Type B pancreatic cell (in vitro differentiated cells): Measurements from ENCODE around the gene TUBGCP6. TPM values are rescaled to one million over a fixed set of nuclear protein-coding genes. Genes with fewer than 3 reads are reported as not detected.

Experiments
- DNase-seq: peaks from one replicate; pipeline ENCODE4 v3.0.0; 2021; ENCODE audit warnings: mixed read lengths; ENCODE audit not compliant: unreplicated experiment; ENCODE audit errors: extremely low spot score
- H3K27ac Mint-ChIP-seq: 2 replicates; pipeline ENCODE4 v1.8.0; 2021; ENCODE audit warnings: mild to moderate bottlenecking, mixed read lengths
- H3K27me3 Mint-ChIP-seq: 2 replicates; pipeline ENCODE4 v1.8.0; 2021; ENCODE audit warnings: mixed read lengths
- H3K36me3 Mint-ChIP-seq: 2 replicates; pipeline ENCODE4 v1.8.0; 2021; ENCODE audit warnings: mixed read lengths
- H3K4me1 Mint-ChIP-seq: one replicate; pipeline ENCODE4 v1.8.0; 2021; ENCODE audit warnings: mixed read lengths; ENCODE audit not compliant: unreplicated experiment
- H3K4me3 Mint-ChIP-seq: 2 replicates; pipeline ENCODE4 v1.8.0; 2021; ENCODE audit warnings: mild to moderate bottlenecking, mixed read lengths
- H3K9me3 Mint-ChIP-seq: 2 replicates; pipeline ENCODE4 v1.8.0; 2021; ENCODE audit warnings: mixed read lengths
- CTCF ChIP-seq: fragments of 200-600 bp; sonication (generic); conservative IDR thresholded peaks from 2 replicates; pipeline ENCODE4 v1.5.0; 2021; ENCODE audit warnings: antibody characterized with exemption, mild to moderate bottlenecking
- total RNA-seq: library from RNA; stranded (reverse); gene quantifications from 2 replicates; pipeline ENCODE4 v1.2.1, GENCODE V29; 2021; ENCODE audit warnings: low replicate concordance

The TUBGCP6 gene
- total RNA-seq, 1 donor from 2014 or later, result 51.4 TPM

- Mint-ChIP-seq H3K27me3 (no peaks in the 10 kb centered on the region), H3K36me3 (peaks cover 4% of the 10 kb centered on the region), H3K27ac (no peak overlapping the region), H3K9me3 (no peaks in the 10 kb centered on the region), H3K4me1 (no peaks in the 10 kb centered on the region), H3K4me3 (no peak overlapping the region)
- DNase-seq, result peak; percentile 63
- no peak for TF ChIP-seq CTCF
Measured at GRCh38 chr22:50233223-50233622, 11.6 kb downstream of the TUBGCP6 start.

GRCh38 chr22:50232481-50233151 lies 12.2 kb downstream of the TUBGCP6 start:
- Mint-ChIP-seq H3K9me3 (no peaks in the 10 kb centered on the region), H3K4me1 (no peaks in the 10 kb centered on the region), H3K27me3 (no peaks in the 10 kb centered on the region), H3K36me3 (peaks cover 4% of the 10 kb centered on the region), H3K27ac (no peak overlapping the region), H3K4me3 (no peak overlapping the region)
- TF ChIP-seq CTCF, result no peak
- no peak for DNase-seq

DNA sequence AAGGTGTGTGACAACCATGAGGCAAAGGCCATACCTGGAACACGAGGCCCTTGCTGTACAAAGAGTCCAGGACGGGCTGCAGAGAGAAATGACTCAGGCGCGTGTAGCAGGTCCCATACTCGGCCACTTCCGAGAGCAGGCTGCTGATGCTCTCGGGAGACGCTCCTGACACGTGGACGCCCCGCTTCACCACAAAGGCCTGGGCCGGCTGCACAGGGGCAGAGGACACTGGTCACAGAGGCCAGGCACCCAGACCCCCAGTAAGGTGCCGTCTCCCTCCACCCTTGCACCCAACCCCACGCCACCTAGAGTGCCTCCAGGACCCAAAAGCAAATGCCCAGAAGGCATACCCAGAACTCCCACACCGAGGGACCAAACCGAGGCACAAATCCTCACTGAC lies 15.5 kb downstream of the TUBGCP6 start:
- H3K4me1 Mint-ChIP-seq, result no peaks in the 10 kb centered on the region
- H3K27ac Mint-ChIP-seq, result no peak overlapping the region

GRCh38 chr22:50228366-50228765 lies 16.5 kb downstream of the TUBGCP6 start:
- no peaks in the 10 kb centered on the region for H3K4me1 Mint-ChIP-seq
- no peaks in the 10 kb centered on the region for H3K27me3 Mint-ChIP-seq
- TF ChIP-seq CTCF, result no peak
- no peaks in the 10 kb centered on the region for H3K36me3 Mint-ChIP-seq
- peak overlapping the region; percentile 59 for H3K27ac Mint-ChIP-seq
- H3K9me3 Mint-ChIP-seq, result no peaks in the 10 kb centered on the region
- no peak for DNase-seq
- no peak overlapping the region for H3K4me3 Mint-ChIP-seq

More for the DNA sequence above, 15.5 kb downstream of the TUBGCP6 start:
- Mint-ChIP-seq H3K27me3 (no peaks in the 10 kb centered on the region), H3K4me3 (no peak overlapping the region), H3K36me3 (no peaks in the 10 kb centered on the region), H3K9me3 (no peaks in the 10 kb centered on the region)
- no peak for TF ChIP-seq CTCF
- no peak for DNase-seq

- Mint-ChIP-seq H3K4me1 (no peaks in the 10 kb centered on the region), H3K9me3 (no peaks in the 10 kb centered on the region), H3K4me3 (no peak overlapping the region), H3K36me3 (no peaks in the 10 kb centered on the region), H3K27me3 (no peaks in the 10 kb centered on the region), H3K27ac (no peak overlapping the region)
- no peak for TF ChIP-seq CTCF
- no peak for DNase-seq
Measured at GRCh38 chr22:50227579-50228215, 17.1 kb downstream of the TUBGCP6 start.
